Esophagus muscularis mucosa (tissue), 3 donors: ENCODE measurements around the gene QRICH1.

Source experiments
- EP300 ChIP-seq: sonication (generic); formaldehyde crosslinking; IDR thresholded peaks from one replicate; pipeline ENCODE4 v1.6.1; 2017; ENCODE audit warnings: antibody characterized with exemption
- TF ChIP-seq, protein P1 (sequence below), 3 experiments: fragments of 200-600 bp in 2 of 3; fragments of 450-650 bp in 1 of 3; sonication (generic) in 2 of 3; IDR thresholded peaks; one replicate each; pipeline ENCODE4 v1.5.1; 2017 to 2019; ENCODE audit warnings: antibody characterized with exemption in 3 of 3, mild to moderate bottlenecking in 2 of 3, moderate library complexity in 1 of 3

DNA sequence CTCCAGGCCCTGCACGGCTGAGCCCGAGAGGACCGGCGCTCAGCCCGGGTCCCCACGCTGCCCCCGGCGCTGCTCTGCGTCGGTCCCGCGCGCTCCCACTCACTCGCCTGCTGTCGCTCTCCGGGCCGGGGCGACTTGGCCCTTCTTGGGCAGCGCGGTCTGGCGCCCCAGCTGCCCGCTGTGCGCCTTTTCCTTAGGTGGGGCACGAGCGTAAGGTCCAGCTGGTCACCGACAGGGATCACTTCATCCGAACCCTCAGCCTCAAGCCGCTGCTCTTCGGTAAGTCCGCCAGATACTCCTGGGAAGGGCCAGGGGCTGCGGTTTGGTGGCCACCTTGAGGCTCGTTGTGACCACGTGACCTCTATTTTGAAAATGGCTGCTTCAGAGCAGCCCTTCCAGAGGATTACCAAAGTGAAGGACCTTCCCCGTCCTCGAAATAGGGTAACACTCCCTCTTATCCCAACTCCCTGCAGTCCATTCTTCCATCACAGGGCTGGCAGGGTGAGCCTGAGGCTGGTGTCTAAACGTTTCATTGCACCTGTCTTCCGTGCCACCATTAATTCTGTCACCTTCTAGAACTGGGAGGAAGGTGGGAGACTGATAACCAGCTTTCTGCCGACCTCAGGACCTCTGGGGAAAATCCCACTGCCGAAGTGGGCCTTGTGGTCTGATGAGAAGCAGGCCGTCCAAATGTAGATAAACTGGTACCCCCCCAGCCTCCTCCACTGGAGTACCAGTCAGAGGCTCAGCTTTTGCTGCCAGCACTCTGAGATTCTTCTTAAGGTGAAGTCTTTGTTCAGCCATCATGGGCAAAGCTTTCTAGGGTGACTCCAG is 103.0 kb downstream of the QRICH1 start:
- no peak for TF ChIP-seq EP300
- TF ChIP-seq, protein P1, sequence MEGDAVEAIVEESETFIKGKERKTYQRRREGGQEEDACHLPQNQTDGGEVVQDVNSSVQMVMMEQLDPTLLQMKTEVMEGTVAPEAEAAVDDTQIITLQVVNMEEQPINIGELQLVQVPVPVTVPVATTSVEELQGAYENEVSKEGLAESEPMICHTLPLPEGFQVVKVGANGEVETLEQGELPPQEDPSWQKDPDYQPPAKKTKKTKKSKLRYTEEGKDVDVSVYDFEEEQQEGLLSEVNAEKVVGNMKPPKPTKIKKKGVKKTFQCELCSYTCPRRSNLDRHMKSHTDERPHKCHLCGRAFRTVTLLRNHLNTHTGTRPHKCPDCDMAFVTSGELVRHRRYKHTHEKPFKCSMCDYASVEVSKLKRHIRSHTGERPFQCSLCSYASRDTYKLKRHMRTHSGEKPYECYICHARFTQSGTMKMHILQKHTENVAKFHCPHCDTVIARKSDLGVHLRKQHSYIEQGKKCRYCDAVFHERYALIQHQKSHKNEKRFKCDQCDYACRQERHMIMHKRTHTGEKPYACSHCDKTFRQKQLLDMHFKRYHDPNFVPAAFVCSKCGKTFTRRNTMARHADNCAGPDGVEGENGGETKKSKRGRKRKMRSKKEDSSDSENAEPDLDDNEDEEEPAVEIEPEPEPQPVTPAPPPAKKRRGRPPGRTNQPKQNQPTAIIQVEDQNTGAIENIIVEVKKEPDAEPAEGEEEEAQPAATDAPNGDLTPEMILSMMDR (IDR thresholded peaks at IDR 0.05) = no peak
